ENCODE data around the gene AQP12B.

AQP12B gene

DNA sequence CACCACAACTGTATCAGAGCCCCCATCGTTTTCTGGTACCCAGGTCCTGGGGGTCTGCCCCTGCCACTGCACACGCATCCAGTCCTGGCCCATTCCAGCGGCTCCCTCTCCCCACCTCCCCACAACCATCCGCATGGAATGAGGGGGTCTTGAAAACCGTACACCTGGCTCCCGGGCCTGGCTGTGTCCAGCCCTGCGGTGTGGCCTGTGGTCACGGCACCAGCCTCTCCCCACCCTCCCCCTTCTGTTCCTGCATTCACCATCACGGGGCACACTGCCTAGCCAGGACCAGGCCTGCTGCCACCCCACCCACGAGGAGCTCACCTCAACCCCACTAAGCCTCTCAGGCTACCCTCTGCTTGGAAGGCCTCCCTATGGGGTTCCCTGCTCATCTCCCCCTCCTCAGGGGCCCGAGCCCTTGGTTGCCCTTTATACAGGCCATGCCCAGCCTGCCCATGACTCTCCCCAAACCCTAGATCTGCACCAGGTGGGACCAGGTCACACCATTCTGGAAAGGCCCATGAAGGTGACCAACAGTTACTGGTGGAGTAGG is 46.0 kb downstream of the AQP12B start:
- DNase-seq: no peak

DNA sequence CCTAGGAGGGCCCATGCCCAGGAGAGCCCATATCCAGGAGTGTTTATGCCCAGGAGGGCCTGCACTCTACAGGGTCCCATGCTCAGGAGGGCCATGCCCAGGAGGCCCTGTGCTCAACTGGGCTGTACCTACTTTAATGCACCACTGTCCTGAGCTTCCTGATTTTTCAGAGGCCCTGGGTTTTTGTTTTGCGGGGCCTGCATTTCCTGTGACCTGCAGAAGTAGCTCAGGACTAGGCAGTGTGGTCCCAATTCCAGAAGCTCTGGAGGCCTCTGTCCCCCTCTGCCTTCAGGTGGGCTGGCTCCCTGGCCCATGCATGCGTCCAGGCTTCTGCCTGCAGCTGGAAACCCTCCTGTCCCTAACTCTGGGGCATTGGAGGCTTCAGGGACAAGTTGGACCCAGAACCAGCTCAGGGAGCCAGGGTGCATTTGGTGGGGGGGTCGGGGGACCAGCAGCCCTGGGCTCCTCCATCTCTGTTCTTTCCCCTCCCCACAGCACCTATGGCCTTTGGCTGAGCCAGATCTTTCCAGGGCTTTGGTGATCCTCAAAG is 46.6 kb downstream of the AQP12B start:
- no peak for DNase-seq

DNA sequence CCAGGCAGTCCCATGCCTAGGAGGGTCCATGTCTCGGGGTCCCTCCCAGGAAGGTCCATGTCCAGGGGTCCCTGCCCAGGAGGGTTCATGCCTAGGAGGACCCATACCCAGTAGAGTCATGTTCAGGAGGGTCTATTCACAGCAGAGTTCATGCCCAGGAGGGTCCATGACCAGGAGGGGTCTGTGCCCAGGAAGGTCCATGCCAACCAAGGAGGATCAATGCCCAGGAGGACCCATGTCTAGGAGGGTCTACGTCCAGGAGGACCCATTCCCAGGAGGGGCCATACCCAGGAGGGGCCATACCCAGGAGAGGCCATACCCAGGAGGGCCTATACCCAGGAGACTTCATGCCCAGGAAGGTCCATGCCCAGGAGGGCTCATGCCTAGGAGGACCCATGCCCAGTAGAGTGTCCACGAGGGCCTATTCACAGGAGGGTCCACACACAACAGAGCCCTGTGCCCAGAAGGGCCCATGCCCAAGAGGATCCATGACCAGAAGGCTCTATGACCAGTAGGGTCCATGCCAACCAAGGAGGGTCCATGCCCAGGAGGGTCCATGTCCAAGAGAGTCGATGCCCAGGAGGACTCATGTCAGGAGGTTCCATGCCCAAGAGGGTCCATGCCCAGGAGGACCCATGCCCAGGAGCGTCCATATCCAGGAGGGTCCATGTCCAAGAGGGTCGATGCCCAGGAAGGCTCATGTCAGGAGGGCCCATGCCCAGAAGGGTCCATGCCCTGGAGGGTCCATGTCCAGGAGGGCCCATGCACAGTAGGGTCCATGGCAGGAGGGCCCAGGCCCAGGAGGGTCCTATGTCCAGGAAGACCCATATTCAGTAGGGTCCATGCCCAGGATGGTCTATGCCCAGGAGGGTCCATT is 47.3 kb downstream of the AQP12B start:
- DNase-seq: no peak

DNA sequence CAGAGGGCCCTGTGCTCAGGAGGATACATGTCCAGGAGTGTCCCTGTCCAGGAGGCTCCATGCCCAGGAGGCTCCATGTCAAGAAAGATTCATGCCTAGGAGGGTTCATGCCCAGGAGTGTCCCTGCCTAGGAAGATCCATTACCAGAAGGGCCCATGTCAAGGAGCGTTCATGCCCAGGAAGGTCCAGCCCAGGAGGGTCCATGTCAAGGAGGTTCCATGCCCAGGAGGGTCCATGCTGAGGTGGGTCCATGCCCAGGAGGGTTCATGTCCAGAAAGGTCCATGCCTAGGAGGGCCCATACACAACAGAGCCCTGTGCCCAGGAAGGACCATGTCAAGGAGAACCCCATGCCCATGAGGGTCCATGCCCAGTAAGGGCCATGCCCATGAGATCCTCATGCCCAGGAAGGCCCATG is 50.4 kb downstream of the AQP12B start:
- no peak for DNase-seq

DNA sequence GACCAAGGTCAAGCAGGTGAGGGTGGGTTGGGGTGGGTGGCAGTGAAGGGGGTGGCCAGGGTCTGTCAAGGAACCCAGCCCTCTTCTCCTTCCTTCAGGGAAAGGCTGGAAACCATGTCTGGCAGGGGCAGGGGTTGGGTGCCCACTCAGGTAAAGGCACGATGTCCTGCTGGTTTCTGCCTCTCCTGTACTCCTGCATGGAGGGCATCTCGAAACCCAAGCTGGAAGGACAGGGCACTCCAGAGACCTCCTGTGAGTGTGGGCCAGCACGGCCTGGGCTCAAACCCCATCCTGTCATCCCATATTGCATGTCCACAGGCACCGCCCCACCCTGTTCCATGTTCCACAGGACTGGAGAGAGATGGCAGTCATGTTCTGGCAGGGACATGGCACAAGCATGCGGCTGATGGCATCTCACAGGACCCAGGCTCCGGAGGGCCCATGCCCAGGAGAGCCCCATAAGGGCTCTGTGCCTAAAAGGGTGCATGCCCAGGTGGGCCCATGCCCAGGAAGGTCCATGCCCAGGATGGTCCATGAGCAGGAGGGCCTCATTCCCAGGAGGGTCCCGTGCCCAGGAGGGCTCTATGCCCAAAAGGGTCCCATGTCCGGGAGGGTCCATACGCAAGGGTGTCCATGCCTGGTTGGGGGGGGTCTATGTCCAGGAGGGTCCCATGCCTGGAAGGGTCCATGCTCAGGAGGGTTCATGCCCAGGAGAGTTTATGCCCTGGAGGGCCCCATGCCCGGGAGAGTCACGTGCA is 51.0 kb downstream of the AQP12B start:
- DNase-seq: no peak

DNA sequence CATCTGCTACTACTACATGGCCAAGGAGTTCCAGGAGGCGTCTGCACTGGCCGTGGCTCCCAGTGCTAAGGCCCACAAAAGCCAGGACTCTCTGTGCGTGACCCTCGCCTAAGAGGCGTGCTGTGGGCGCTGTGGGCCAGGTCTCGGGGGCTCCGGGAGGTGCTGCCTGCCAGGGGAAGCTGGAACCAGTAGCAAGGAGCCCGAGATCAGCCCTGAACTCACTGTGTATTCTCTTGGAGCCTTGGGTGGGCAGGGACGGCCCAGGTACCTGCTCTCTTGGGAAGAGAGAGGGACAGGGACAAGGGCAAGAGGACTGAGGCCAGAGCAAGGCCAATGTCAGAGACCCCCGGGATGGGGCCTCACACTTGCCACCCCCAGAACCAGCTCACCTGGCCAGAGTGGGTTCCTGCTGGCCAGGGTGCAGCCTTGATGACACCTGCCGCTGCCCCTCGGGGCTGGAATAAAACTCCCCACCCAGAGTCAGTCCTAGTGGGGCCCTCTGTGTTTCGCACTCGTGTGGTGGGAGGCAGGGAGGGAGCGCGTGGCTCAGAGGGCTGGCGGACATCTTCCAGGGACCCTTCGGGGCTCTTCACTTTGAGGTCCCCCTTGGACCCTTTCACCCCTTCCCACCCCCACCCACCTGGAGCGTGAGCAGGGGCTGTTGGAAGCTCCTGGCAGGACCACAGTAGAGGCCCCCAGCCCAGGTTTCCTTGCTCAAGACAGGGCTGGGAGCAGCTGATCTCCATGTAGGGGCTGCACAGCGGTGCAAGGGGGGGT is 51.7 kb downstream of the AQP12B start:
- DNase-seq: no peak

DNA sequence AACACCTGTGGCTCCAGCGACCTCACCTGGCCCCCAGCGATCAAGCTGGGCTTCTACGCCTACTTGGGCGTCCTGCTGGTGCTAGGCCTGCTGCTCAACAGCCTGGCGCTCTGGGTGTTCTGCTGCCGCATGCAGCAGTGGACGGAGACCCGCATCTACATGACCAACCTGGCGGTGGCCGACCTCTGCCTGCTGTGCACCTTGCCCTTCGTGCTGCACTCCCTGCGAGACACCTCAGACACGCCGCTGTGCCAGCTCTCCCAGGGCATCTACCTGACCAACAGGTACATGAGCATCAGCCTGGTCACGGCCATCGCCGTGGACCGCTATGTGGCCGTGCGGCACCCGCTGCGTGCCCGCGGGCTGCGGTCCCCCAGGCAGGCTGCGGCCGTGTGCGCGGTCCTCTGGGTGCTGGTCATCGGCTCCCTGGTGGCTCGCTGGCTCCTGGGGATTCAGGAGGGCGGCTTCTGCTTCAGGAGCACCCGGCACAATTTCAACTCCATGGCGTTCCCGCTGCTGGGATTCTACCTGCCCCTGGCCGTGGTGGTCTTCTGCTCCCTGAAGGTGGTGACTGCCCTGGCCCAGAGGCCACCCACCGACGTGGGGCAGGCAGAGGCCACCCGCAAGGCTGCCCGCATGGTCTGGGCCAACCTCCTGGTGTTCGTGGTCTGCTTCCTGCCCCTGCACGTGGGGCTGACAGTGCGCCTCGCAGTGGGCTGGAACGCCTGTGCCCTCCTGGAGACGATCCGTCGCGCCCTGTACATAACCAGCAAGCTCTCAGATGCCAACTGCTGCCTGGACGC is 52.5 kb downstream of the AQP12B start:
- no peak for DNase-seq

DNA sequence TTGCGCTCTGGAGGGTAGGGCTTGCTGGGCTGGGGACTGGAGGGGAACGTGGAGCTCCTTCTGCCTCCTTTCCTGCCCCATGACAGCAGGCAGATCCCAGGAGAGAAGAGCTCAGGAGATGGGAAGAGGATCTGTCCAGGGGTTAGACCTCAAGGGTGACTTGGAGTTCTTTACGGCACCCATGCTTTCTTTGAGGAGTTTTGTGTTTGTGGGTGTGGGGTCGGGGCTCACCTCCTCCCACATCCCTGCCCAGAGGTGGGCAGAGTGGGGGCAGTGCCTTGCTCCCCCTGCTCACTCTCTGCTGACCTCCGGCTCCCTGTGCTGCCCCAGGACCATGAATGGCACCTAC is 53.1 kb downstream of the AQP12B start:
- no peak for DNase-seq

DNA sequence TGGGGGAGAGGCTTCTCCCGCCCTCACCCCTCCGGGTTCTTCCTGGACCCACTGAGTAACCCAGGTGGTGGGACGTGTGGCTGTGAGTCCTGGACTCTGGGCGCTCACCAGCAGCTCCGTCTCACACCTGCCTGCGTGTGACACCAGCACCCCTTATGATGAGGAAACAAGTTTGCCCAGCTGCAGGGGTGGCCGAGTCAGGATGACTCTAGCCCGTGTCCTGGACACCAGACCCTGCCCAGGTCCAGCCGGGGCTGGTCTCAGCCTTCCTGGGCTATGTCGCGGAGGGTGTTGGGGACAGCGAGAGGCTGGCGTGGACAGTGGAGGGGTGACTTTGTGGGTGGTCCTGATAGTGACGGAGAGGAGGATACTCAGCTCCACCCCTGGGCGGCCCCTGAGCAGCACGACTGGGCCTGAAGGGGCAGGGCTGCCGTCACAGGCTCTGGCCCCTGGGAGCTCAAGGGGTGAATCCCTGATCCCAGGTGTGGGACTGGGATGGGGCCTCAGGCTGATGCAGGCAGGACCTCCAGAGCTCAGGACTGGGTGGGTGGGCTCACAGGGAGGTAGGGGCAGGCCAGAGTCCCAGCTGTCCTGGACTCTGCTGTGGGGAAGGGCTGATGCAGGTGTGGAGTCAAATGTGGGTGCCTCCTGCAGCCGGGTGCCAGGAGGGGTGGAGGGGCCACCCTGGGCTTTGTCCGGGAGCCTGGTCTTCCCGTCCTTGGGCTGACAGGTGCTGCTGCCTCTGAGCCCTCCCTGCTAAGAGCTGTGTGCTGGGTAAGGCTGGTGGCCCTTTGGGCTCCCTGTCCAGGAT is 53.7 kb downstream of the AQP12B start:
- no peak for DNase-seq

DNA sequence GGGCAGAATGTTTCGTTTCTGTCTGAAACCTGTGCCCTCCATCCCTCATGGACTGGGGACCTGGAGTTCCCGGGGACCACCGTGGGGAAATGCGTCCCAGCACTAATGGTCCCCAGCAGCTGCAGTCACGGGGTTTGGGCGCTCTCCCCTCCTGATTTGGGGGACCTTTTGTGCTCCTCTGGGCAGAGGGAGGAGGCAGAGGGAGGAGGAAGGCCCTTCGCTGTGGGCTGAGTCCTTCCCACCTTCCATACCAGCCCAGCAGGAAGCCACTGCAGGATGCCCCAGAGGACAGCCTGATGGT is 54.2 kb downstream of the AQP12B start:
- DNase-seq: no peak

DNA sequence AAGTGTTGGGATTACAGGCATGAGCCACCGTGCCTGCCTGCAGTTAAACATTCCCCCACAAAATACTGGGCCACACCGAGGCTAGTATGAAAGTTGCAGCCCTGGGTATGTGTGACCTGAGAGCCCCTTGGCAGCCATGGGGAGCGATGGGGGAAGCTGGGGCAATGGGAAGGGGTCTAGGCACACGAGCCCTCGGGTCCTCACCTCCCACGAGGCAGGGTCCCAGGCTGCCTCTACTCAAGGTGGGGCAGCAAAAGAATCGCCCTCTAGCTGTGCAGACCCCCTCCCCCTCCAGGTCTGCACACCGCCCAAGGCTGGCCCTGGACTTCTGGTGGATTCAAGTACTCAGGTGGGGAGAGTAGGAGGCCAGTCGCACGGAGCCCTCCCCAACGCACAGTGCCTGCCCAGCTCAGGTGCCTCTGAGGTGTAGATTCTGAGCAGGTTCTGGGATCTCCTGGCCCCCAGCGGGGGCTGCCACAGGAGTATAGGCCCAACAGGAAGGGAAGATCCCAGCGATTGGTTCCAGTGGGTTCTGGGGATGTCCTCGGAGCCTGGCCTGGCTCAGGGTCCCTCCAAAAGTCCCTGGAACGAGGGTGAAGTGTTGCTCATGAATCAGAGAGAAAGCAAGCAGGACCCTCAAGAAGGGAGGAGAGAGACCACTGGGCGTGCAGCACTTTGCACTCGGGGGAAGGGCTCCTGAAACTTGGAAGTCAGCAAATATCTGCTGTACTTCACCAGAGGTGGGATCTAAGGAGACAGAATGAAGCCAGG is 54.8 kb downstream of the AQP12B start:
- no peak for DNase-seq

DNA sequence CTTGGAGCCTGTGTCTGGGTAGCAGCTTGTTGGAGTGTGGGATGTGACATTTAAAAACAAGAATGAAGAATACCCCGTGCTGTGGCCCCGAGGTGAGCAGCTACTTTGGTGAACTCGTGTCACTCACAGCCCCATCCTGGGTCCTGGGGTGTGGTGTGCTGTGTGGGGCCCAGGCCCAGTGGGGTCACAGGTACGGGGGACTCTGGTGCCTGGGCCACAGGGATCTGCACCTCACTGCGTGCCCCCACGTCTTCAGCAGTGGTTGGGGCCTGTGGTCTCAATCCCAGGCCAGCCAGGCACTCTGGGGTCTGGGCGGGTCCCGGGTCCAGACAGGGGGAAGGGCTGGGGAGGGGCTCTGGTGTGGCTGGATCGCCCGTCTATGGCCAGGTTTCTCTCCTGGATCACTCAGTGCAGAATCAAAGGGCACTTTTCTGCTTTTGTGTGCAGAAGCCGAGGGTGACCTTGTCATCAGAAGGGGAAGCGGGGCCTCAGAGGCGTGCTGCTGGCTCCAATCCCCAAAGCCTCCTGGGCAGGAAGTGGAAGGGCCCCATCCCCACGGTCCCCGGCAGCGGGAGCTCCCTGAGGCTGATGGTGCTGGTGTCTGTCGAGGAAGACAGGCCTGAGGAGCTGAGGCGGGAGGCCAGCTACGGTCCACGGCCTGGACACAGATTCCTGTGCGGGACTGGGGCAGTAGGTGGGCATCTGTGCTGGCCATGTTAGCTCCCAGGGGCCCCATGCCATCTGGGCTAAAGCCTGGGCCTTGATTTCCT is 56.0 kb downstream of the AQP12B start:
- peak in 2 of 51 donors; percentile 16 to 27 for DNase-seq

All from hypothalamus (tissue), 51 donors.